Activated T-cell treated with anti-CD3 and anti-CD28 coated beads, Interleukin-2, amount 50 U/mL, for 72 hours (primary cell): ENCODE data around the gene SERINC2. TPM values are rescaled to one million over a fixed set of nuclear protein-coding genes. Genes with fewer than 3 reads are reported as not detected.
"Not testable (repeated sequence)": the region's sequence is repeated elsewhere in the genome, so short reads cannot be mapped to it uniquely, and the experiment has no call there.

Experiments used
- ATAC-seq, 2 donors: fragments of 150-1000 bp; cut with Tn5 transposase; replicated peaks in 1 of 2; 2 replicates each; pipeline ENCODE4 v1.10.0; 2021; ENCODE audit warnings: moderate library complexity in 2 of 2, mild to moderate bottlenecking in 1 of 2
- DNase-seq, 2 donors: peaks; one replicate each; pipeline ENCODE4 v3.0.0; 2021 to 2022; ENCODE audit warnings: mixed read lengths in 1 of 2
- H3K27ac Mint-ChIP-seq: one replicate; pipeline ENCODE4 v1.8.0; 2022; ENCODE audit warnings: mild to moderate bottlenecking, moderate library complexity, mixed read lengths
- H3K27me3 Mint-ChIP-seq: one replicate; pipeline ENCODE4 v1.8.0; 2022; ENCODE audit warnings: low read depth, mixed read lengths
- H3K36me3 Mint-ChIP-seq, 2 donors: one replicate each; pipeline ENCODE4 v1.8.0; 2022; ENCODE audit warnings: mixed read lengths in 2 of 2, mild to moderate bottlenecking in 1 of 2; ENCODE audit not compliant: insufficient read depth in 2 of 2
- H3K4me1 Mint-ChIP-seq: one replicate; pipeline ENCODE4 v1.8.0; 2022; ENCODE audit warnings: low read depth, mixed read lengths
- H3K4me3 Mint-ChIP-seq, 2 donors: one replicate each; pipeline ENCODE4 v1.8.0; 2022; ENCODE audit warnings: mild to moderate bottlenecking in 2 of 2, mixed read lengths in 2 of 2, moderate library complexity in 2 of 2
- H3K9me3 Mint-ChIP-seq, 2 donors: one replicate each; pipeline ENCODE4 v1.8.0; 2022; ENCODE audit warnings: mixed read lengths in 2 of 2
- total RNA-seq, 2 donors: library from RNA; stranded (reverse); gene quantifications; one replicate each; pipeline ENCODE4 v1.2.3, GENCODE V29; 2022

Gene SERINC2
- total RNA-seq, 2 donors from 2014 or later: 0.23 to 0.31 TPM

- no peak for ATAC-seq
- peaks cover 23% of the 10 kb centered on the region for H3K4me1 Mint-ChIP-seq
- peaks cover 15% of the 10 kb centered on the region for H3K27me3 Mint-ChIP-seq
- H3K36me3 Mint-ChIP-seq: no peaks in the 10 kb centered on the region
- H3K27ac Mint-ChIP-seq: no peak overlapping the region
- H3K9me3 Mint-ChIP-seq: no peaks in the 10 kb centered on the region
- H3K4me3 Mint-ChIP-seq: no peak overlapping the region
- DNase-seq: no peak
These were observed 36.5 kb upstream of the SERINC2 start for GRCh38 chr1:31376375-31377134.

- Mint-ChIP-seq H3K27ac (no peak overlapping the region), H3K27me3 (peaks cover 16% of the 10 kb centered on the region), H3K36me3 (no peaks in the 10 kb centered on the region), H3K9me3 (no peaks in the 10 kb centered on the region), H3K4me3 (no peak overlapping the region), H3K4me1 (peaks cover 19% of the 10 kb centered on the region)
- DNase-seq: no peak
- no peak for ATAC-seq
These were observed 35.6 kb upstream of the SERINC2 start for GRCh38 chr1:31377364-31377863.

GRCh38 chr1:31378001-31378400 is 35.0 kb upstream of the SERINC2 start:
- Mint-ChIP-seq H3K36me3 (no peaks in the 10 kb centered on the region), H3K27ac (no peak overlapping the region), H3K27me3 (peaks cover 12% of the 10 kb centered on the region), H3K4me1 (peaks cover 14% of the 10 kb centered on the region), H3K9me3 (no peaks in the 10 kb centered on the region), H3K4me3 (no peak overlapping the region)
- DNase-seq: no peak
- no peak for ATAC-seq

- ATAC-seq (no peak), DNase-seq (no peak)
- no peak overlapping the region for H3K27ac Mint-ChIP-seq
- H3K27me3 Mint-ChIP-seq: peaks cover 15% of the 10 kb centered on the region
- H3K36me3 Mint-ChIP-seq: no peaks in the 10 kb centered on the region
- H3K4me3 Mint-ChIP-seq: no peak overlapping the region
- H3K4me1 Mint-ChIP-seq: peaks cover 5% of the 10 kb centered on the region
- no peaks in the 10 kb centered on the region for H3K9me3 Mint-ChIP-seq
These were observed 32.8 kb upstream of the SERINC2 start for GRCh38 chr1:31380181-31380580.

GRCh38 chr1:31381394-31382294 is 31.4 kb upstream of the SERINC2 start:
- Mint-ChIP-seq H3K27ac (no peak overlapping the region), H3K36me3 (no peaks in the 10 kb centered on the region), H3K27me3 (peaks cover 15% of the 10 kb centered on the region), H3K4me1 (peaks cover 2% of the 10 kb centered on the region), H3K9me3 (no peaks in the 10 kb centered on the region), H3K4me3 (no peak overlapping the region)
- DNase-seq (no peak), ATAC-seq (no peak)

- ATAC-seq (no peak), DNase-seq (no peak)
- H3K36me3 Mint-ChIP-seq: no peaks in the 10 kb centered on the region
- H3K9me3 Mint-ChIP-seq: no peaks in the 10 kb centered on the region
- peaks cover 20% of the 10 kb centered on the region for H3K27me3 Mint-ChIP-seq
- no peak overlapping the region for H3K27ac Mint-ChIP-seq
- no peaks in the 10 kb centered on the region for H3K4me1 Mint-ChIP-seq
- H3K4me3 Mint-ChIP-seq: no peak overlapping the region
These were observed 30.5 kb upstream of the SERINC2 start for GRCh38 chr1:31382379-31382989.

GRCh38 chr1:31383967-31384366 is 29.0 kb upstream of the SERINC2 start:
- H3K4me1 Mint-ChIP-seq: no peaks in the 10 kb centered on the region
- no peak overlapping the region for H3K4me3 Mint-ChIP-seq
- no peaks in the 10 kb centered on the region for H3K36me3 Mint-ChIP-seq
- ATAC-seq (no peak), DNase-seq (no peak)
- H3K9me3 Mint-ChIP-seq: no peaks in the 10 kb centered on the region
- no peak overlapping the region for H3K27ac Mint-ChIP-seq
- peaks cover 22% of the 10 kb centered on the region for H3K27me3 Mint-ChIP-seq

GRCh38 chr1:31386576-31387243 is 26.3 kb upstream of the SERINC2 start:
- H3K4me1 Mint-ChIP-seq, DNase-seq: not testable (repeated sequence)

GRCh38 chr1:31387612-31388011 is 25.4 kb upstream of the SERINC2 start:
- Mint-ChIP-seq H3K36me3 (no peaks in the 10 kb centered on the region), H3K27me3 (peaks cover 15% of the 10 kb centered on the region), H3K4me1 (no peaks in the 10 kb centered on the region), H3K9me3 (no peaks in the 10 kb centered on the region), H3K27ac (no peak overlapping the region), H3K4me3 (no peak overlapping the region)
- DNase-seq: no peak
- ATAC-seq: no peak

More at GRCh38 chr1:31386576-31387243, 26.3 kb upstream of the SERINC2 start:
- not testable (repeated sequence) for ATAC-seq, H3K27ac Mint-ChIP-seq, H3K4me3 Mint-ChIP-seq, H3K9me3 Mint-ChIP-seq, H3K36me3 Mint-ChIP-seq
- H3K27me3 Mint-ChIP-seq: peaks cover 21% of the 10 kb centered on the region

GRCh38 chr1:31389616-31390015 is 23.4 kb upstream of the SERINC2 start:
- DNase-seq: no peak
- no peaks in the 10 kb centered on the region for H3K36me3 Mint-ChIP-seq
- H3K4me1 Mint-ChIP-seq: peaks cover 4% of the 10 kb centered on the region
- peaks cover 7% of the 10 kb centered on the region for H3K27me3 Mint-ChIP-seq
- no peaks in the 10 kb centered on the region for H3K9me3 Mint-ChIP-seq
- H3K4me3 Mint-ChIP-seq: no peak overlapping the region
- H3K27ac Mint-ChIP-seq: no peak overlapping the region
- no peak for ATAC-seq

- no peak for DNase-seq
These were observed 22.9 kb upstream of the SERINC2 start for GRCh38 chr1:31390071-31390470.

GRCh38 chr1:31393463-31393862 is 19.6 kb upstream of the SERINC2 start:
- Mint-ChIP-seq H3K27ac (no peak overlapping the region), H3K27me3 (no peaks in the 10 kb centered on the region), H3K9me3 (no peaks in the 10 kb centered on the region), H3K4me1 (peaks cover 12% of the 10 kb centered on the region), H3K36me3 (no peaks in the 10 kb centered on the region), H3K4me3 (no peak overlapping the region)
- DNase-seq (no peak), ATAC-seq (no peak)

More at GRCh38 chr1:31390071-31390470, 22.9 kb upstream of the SERINC2 start:
- H3K27me3 Mint-ChIP-seq: peaks cover 7% of the 10 kb centered on the region
- no peak overlapping the region for H3K27ac Mint-ChIP-seq
- H3K9me3 Mint-ChIP-seq: no peaks in the 10 kb centered on the region
- ATAC-seq: no peak
- no peak overlapping the region for H3K4me3 Mint-ChIP-seq
- H3K4me1 Mint-ChIP-seq: peaks cover 9% of the 10 kb centered on the region
- H3K36me3 Mint-ChIP-seq: no peaks in the 10 kb centered on the region
